ENCODE results near the gene MVK. TPM values are rescaled to one million over a fixed set of nuclear protein-coding genes. Genes with fewer than 3 reads are reported as not detected.
A peak's percentile ranks its signal among the peaks of the same experiment; 100 is the strongest.
"Not testable (repeated sequence)": the region's sequence is repeated elsewhere in the genome, so short reads cannot be mapped to it uniquely, and the experiment has no call there.

The MVK gene
- total RNA-seq, 1 donor = 13.2 TPM

DNA sequence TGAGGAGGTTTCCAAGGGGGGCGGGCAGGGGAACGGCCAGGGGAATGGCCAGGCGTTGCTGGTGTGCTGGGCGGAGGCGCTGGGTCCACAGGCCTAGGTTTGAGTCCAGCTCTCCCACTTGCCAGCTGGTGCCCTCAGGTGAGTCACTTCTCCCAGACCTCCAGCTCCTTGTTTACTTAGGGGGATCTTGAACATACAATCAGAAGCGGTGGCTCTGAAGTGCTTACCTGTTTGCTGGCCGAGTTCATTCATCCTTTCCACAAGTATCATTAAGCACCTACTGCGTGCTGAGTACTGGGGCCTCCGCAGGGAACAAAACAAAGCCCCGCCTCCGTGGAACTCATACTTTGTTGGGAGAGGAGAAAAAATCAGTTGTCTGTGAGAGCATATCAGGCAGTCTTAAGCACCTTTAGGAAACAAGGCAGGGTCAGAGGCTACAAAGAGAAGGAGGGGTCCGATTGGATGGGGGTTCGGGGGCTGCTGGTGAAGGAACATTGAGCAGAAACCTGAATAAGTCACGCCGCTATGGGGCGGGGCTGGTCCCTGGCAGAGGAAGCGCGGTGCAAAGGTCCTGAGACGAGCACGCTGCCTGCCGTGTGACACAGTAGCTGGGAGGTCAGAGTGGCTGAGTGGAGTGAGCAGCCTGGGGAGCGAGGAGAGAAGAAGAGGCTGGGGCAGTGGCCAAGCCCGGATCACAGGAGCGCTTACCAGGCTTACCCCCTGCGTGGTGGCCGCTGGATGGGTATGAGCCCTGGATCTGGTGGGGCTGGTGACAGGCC is 15.1 kb downstream of the MVK start:
- DNase-seq (ENCODE audit: low read depth in 2 of 3, low spot score in 2 of 3) = no peak

DNA sequence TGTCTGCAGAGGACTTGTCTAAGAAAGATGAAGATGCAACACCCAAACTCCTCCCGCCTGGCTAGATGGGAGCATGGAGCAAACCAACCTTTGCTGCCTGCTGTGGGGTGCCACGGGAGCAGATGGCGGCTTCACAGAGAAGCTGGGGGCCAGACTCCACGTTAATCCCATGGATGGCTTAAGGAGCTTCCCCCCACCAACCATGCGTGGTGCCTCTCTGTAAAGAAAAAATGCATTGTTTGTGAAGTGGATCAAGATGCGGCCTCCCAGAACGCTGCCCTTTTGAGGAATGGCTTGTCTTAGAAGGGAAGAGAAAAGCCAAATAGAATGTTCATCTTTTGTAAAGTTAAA is 15.6 kb downstream of the MVK start:
- no peak for DNase-seq (ENCODE audit: low read depth in 2 of 3, low spot score in 2 of 3)

DNA sequence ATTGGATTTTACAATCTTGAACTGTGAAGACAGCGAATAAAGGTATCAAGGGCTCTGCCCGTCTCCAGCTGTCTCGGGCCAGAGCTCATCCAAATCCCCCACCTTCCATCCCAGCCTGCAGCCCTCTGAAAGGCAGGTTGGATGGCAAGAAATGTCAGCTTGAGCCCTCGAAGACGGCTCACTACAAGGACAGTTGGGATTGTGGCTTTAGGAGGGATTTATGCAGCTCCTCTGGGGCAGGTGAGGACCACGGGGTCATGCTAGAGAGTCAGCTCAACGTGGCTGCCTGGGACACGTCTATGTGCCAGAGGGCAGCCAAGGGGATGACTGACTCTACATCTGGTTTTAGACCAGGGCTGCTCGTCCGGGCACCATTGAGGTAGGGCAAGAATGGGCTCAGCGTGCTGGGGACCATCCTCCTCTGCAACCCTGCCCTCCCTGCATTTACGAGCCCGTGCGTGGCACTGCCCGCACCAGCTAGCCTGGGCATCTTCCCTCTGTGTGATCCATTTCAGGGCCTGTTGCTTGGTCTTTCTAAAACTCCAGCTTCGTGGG is 16.2 kb downstream of the MVK start:
- DNase-seq (ENCODE audit: low read depth in 2 of 3, low spot score in 2 of 3) = no peak

DNA sequence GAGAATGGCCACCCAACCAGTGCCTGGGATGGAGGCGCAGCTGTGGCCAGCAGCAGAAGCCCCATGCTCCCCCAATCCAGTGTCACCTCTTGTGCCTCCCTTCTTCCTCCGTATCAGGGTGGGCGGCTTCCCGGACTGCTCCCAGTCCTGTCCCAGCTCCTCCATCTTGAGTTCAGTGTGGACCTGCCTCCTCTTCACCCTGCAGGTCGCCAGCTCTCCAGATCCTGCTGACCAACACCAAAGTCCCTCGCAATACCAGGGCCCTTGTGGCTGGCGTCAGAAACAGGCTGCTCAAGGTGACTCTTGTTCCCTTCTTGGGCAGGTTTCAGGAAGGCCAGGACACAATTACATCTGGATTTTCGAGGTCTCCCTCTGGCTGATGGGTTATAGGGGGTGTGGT is 17.0 kb downstream of the MVK start:
- DNase-seq (ENCODE audit: low read depth in 2 of 3, low spot score in 2 of 3) = no peak

- DNase-seq (ENCODE audit: low read depth in 2 of 3, low spot score in 2 of 3) = no peak
Observed at GRCh38 chr12:109591041-109591440, 17.4 kb downstream of the MVK start.

DNA sequence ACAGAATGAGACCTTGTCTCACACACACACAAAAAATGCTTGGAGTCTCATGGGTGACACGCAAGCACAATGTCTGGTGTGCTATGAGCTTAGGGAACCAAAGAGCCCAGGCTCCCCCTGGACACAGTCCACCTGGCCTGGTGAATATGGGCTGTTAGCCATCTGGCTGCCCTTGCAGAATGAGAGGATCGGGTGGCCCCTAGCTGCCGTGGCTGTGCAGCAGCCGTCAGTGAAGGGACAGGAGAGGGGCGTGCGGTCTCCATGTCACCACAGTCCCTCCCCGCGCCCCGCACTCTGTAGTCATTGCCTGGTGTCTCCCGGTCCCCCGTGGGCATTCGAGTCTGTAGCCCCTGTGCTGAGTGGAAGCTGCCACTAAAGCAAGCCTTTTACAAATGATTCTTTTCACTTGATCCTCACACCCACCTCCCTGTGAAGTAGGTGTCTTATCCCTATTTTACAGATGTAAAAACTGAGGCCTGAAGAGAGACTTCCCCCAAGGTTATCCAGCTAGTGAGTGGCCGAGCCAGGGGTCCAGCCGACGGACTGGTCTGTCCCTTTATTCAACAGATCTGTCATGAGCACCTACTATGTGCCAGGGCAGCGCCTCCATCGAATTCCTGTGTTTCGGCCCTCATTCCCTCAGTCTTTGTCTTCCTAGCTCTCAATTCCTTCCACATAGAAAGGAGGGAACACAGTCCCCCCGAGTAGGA is 18.8 kb downstream of the MVK start:
- no peak for DNase-seq (ENCODE audit: low read depth in 2 of 3, low spot score in 2 of 3)

- no peak for DNase-seq (ENCODE audit: low read depth in 2 of 3, low spot score in 2 of 3)
Observed at GRCh38 chr12:109592905-109593272, 19.3 kb downstream of the MVK start.

- no peak for DNase-seq (ENCODE audit: low read depth in 2 of 3, low spot score in 2 of 3)
Observed at GRCh38 chr12:109594556-109595317, 21.1 kb downstream of the MVK start.

GRCh38 chr12:109595321-109595902 is 21.8 kb downstream of the MVK start:
- DNase-seq (ENCODE audit: low read depth in 2 of 3, low spot score in 2 of 3) = peak in 2 of 3 donors; percentile 32 to 67

- no peak for DNase-seq (ENCODE audit: low read depth in 2 of 3, low spot score in 2 of 3)
Observed at GRCh38 chr12:109596418-109597244, 23.0 kb downstream of the MVK start.

GRCh38 chr12:109597414-109597794 is 23.8 kb downstream of the MVK start:
- DNase-seq (ENCODE audit: low read depth in 2 of 3, low spot score in 2 of 3) = no peak

GRCh38 chr12:109597795-109598427 is 24.3 kb downstream of the MVK start:
- peak; percentile 21 to 53 (median 48) for DNase-seq (ENCODE audit: low read depth in 2 of 3, low spot score in 2 of 3)

- no peak for DNase-seq (ENCODE audit: low read depth in 2 of 3, low spot score in 2 of 3)
Observed at GRCh38 chr12:109598428-109598854, 24.8 kb downstream of the MVK start.

GRCh38 chr12:109599087-109599486 is 25.5 kb downstream of the MVK start:
- DNase-seq (ENCODE audit: low read depth in 2 of 3, low spot score in 2 of 3) = no peak

- DNase-seq (ENCODE audit: low read depth in 2 of 3, low spot score in 2 of 3) = no peak
Observed at GRCh38 chr12:109600481-109600880, 26.9 kb downstream of the MVK start.

- no peak for DNase-seq (ENCODE audit: low read depth in 2 of 3, low spot score in 2 of 3)
Observed at GRCh38 chr12:109600995-109601394, 27.4 kb downstream of the MVK start.

- no peak for DNase-seq (ENCODE audit: low read depth in 2 of 3, low spot score in 2 of 3)
Observed at GRCh38 chr12:109601557-109601956, 28.0 kb downstream of the MVK start.

DNA sequence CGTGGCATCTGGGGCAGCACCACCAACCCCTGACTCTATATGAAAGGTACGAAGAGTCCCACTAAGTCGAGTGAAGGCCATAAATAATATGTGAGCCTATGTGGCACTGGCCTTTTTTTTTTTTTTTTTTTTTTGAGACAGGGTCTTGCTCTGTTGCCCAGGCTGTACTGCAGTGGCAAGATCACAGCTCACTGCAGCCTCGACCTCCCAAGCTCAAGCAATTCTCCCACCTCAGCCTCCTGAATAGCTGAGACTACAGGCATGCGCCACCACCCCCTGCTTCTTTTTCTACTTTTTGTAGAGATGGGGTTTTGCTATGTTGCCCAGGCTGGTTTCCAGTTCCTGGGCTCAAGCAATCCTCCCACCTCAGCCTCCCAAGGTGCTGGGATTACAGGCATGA is 28.5 kb downstream of the MVK start:
- DNase-seq (ENCODE audit: low read depth in 2 of 3, low spot score in 2 of 3) = not testable (repeated sequence)

DNA sequence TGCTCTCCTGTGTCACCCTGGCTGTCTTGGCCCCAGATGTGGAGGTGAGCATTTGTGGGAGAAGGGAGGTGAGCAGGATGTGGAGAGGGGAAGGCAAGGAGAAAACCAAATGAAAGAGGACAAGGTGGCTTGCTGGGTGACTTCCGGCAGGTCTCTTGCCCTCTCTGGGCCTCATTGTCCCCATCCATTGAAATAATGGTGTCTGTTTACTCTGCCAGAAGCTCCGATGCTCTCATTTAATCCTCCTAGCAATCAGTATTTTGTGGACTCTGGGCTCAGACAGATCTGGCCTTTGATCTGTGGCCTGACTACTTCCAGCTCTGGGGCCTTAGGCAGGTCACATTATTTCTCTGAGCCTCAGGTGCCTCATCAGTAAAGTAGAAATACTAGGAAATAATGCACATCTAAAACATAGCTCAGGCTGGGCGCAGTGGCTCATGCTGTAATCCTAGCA is 30.6 kb downstream of the MVK start:
- DNase-seq (ENCODE audit: low read depth in 2 of 3, low spot score in 2 of 3) = no peak

GRCh38 chr12:109605016-109605415 is 31.4 kb downstream of the MVK start:
- DNase-seq (ENCODE audit: low read depth in 2 of 3, low spot score in 2 of 3) = no peak
